ENCODE measurements around the gene DCDC2C.

GRCh38 chr2:3756306-3756705 lies 52.9 kb downstream of the DCDC2C start:
- TF ChIP-seq CTCF (conservative IDR thresholded peaks at IDR 0.05; ENCODE audit: low read length) (no peak), EZH2phosphoT487 (IDR thresholded peaks at IDR 0.05; ENCODE audit: borderline replicate concordance) (no peak)
